Epithelial cell of umbilical artery (primary cell): ENCODE results near the gene REPIN1. TPM values are rescaled to one million over a fixed set of nuclear protein-coding genes. Genes with fewer than 3 reads are reported as not detected.

ENCODE experiments used
- total RNA-seq: library from RNA; depleted of rRNA; stranded (reverse); fragments of >200 nt; gene quantifications from 2 replicates; pipeline ENCODE4 v1.2.3, GENCODE V29; 2014

The REPIN1 gene
- total RNA-seq: 72.2 and 75.7 TPM in 2 replicates

DNA sequence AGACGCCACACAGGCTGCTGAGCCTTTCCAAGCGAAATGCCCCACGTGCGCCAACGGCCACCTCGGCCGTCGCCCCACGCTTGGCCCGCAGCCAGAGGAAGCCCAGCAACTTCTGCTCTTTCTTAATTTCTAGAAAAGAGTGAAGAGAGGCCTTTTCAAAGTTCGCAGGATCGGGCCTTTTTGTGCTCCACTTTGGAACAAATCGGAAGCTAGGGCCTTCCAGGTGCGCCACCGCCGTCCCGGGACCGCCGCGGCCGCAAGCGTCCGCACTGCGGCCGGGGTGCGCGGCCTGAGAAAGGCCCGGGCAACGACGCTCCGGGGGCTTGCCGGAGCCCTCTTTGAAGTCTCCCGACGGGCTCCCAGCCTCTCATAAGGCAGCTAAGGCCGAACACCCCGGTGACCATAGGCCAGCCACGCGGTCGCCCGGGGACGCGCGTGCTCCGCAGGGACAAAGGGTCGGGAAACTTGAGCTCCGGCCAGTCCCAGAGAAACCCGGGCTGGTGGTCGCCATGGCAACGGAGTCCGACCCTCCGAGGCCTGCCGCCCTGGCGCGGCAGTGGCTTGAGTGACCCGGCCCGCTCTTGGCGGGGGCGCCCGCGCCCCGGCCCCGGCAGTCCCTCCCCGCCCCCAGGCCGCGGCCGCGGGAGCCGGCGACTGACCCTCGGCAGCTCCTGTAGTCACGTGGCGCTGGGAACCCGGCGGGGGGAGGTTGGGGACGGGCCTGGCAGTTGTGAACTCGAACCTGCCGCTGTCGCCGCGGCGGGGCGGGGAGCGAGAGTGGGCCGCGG is at the start of gene REPIN1:
TSS of gene REPIN1 (plus strand) at position 727 of the 788 bp plus-strand sequence. CDS start 890 bp downstream, outside the sequence.

DNA sequence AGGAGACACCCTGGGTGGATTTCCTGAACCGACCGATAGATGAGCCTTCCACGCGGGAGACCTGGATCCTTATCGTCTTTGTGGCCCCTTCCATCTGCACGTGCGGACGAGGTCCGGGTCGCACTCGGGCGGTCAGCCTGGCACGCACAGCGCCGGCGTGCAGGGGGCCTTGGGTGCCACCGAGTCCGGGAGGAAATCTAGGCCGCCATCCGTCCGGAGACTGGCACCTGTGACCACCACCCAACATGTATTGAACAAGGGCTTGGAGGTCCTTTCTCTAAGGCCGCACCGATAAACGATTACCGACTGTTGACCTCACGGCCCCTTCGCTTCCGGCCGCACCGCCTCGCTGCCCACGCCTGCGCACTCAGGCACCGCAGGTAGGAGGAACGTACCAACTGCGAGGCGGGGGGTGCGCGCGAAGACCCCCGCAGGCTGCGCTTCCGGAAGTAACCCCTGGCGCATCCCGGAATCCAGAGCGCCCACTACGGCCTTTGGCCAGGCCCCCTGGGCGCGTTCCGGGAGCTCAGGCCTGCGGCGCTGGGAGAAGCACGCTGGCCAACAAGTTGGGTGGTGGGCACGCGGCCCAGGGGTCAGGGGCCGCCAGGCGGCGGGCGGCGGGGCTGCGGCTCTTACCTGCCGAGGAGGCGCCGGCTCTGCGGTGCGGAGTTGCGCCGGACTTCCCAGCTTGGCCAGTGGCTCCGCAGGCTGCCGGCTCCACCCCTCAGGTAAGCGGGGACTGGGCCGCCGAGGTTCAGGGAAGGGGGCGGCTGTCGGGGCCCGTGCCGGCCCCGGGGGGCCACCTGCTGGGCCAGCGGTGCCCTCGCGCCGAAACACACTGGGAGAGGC is 45.6 kb upstream of the REPIN1 start, which contains the start of the genes ACTR3C and LRRC61:
TSS of gene ACTR3C (minus strand) at position 713 of the 849 bp plus-strand sequence. CDS start 28,249 bp downstream, outside the sequence.
TSS of gene LRRC61 (plus strand) at position 523 of the 849 bp plus-strand sequence. CDS start 13,507 bp downstream, outside the sequence.

DNA sequence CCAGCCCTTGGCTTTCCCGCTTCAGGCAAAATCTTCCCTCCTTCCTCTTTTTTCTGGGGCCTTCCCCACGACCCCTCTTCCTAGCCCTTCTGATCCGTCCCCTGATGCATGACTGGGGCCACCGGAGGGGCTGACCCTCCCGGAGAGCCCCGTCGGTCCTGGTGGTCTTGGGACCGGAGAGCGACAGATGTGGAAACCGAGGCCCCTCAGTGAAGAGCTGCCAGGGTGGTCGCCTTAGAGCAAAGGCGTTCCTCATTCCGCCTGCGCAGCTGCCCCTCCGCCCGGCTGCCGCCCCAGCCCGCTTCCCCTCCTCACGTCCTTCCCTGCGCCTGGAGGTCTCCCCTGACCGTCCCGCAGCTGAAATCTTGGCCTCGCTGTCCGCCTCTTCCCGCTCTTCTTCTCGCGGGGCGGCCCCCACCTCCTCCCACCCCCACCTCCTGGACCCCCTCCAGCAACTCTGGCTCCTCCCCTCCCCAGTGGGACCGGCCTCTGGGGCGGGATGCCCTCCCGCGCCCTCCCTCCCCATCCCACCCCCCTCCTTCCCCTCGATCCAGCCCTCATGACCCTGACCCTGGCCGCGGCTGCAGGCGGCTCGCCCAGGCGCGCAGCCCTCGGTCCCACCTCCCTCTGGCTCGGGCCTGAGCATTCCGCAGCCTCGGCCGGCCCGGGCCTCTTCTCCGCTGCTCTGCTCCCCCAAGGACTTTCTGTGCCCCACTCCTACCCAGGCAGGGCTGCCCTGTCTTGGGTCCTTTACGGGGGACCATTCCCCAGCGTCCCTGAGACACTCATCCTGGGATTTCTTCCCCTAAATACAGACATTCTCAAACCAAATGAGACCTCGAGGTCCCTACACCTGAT is 27.1 kb upstream of the REPIN1 start, which contains the start of gene RARRES2:
TSS of gene RARRES2 (minus strand) at position 367 of the 858 bp plus-strand sequence. CDS start 1,020 bp downstream, outside the sequence.

DNA sequence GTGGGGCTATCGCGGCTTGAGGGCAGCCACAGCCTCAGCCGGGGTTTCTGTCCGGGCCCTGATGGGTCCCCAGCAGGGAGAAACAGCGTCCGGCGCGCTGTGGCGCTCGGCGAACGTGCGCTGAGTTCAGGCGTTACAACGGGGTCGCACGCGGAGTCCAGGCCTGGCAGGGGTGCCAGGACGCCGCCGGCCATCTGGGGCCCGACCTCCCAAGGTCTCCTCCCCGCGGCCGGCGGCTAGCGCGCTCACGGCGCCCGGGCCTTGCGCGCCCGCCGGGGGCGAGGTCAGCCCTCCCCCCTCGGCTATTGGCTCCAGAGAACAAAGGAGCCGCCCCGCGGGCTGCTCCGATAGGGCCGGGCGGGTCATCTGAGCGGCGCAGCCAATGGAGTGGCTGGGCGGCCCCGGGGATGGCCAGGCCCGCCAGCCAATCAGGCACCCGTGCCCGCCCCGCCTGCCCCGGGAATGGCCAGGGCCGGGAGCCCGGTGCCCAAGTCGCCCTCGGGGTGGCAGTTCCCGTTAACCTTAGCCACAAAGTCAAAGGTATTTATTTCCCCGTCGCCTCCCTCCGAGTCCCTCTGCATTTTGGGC is 10.3 kb downstream of the REPIN1 start, which contains the start of gene ZNF775:
TSS of gene ZNF775 (plus strand) at position 478 of the 588 bp plus-strand sequence. CDS start 9,141 bp downstream, outside the sequence.

Other genes with a start within 250 kb of the REPIN1 start
- gene LRRC61, start 45.5 kb upstream of the REPIN1 start, total RNA-seq: 0.65 and 1.2 TPM in 2 replicates
- 1.5 and 1.6 TPM in 2 replicates for gene ACTR3C, start 45.3 kb upstream of the REPIN1 start, total RNA-seq
- not detected in 2 replicates for gene RARRES2, start 27.2 kb upstream of the REPIN1 start, total RNA-seq
- 6.8 and 7.3 TPM in 2 replicates for gene ZNF775, start 10.5 kb downstream of the REPIN1 start, total RNA-seq
- 77.3 and 104 TPM in 2 replicates for gene GIMAP8, start 81.8 kb downstream of the REPIN1 start, total RNA-seq
- 46.1 and 57.9 TPM in 2 replicates for gene GIMAP7, start 146.1 kb downstream of the REPIN1 start, total RNA-seq
- gene GIMAP4, start 198.6 kb downstream of the REPIN1 start, total RNA-seq: 332 and 504 TPM in 2 replicates